Iris pigment epithelial cell (primary cell): Measurements from ENCODE around the gene TEN1.

Experiments used
- DNase-seq: peaks from one replicate; pipeline ENCODE4 v3.0.0-alpha.2; 2011; ENCODE audit warnings: low read depth

TEN1 gene

DNA sequence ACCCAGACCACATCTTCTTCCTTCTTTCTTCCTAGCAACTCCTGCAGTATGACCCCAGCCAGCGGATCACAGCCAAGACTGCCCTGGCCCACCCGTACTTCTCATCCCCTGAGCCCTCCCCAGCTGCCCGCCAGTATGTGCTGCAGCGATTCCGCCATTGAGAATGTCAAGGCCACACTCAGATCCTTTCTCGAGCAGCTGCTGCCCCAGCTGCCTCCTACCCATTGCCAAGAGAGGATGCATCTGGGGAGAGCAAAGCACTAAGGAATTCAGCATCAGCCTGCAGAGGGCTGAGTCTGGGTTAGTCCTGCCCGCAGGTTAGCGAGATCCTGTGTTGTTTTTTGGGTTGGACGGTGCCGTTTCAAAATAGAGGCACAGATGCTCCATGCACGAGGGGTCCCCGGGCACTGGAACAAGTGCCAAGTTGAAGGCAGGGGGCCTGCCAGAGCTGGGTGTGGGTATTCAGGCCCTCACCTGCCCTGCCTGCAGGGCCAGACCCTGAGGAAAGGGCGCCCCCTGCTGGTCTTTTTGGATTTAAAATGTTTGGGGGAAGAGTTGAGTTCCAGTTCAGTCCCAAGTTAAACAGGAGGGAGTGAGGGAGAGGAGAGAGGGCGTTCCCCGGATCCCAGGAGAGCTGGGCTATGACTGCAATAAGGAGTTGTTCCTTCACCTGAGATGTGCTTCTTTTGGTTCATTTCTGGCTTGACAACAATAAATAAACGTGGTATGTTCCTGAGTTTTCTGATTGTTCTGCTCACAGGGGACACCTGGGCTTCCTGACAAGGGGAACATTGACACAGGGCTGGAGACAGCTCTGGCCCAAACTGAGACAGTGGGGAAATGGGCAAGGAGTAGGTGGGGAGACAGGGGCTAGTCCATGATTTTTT, 26.5 kb downstream of the TEN1 start:
- peak; percentile 49 for DNase-seq

DNA sequence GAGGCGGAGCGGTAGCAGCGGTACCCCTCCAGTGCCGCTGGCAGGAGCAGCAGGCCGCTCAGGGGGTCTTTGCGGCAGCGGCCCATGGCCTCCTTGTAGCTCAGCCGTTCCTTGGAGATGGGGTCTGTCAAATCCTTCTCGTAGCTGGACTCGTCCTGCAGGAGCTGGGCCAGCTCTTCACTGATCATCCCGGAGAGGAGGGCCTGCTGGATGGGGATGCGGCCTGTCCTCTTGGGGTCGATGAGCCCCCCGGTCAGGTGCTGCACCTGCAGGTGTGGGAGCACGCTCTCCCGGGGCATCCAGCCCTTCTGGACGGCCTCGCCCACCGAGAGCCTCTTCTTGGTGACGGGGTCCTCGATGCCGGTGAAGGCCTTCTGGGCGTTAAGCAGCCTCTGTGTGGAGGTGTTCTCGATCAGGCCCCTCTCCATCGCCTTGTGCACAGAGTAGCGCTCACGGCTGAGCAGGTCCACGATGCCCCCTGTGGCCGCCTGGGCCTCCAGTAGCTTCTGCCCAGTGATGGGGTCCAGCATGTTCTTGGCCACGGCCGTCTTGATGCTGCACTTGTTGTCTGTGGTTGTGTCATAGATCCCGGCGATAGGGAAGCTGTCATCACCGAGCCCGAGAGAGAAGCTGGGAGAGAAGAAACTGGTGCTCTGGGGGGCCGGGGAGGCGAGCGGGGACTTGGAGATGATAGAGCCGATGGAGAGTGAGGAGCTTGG, 28.2 kb downstream of the TEN1 start:
- DNase-seq = no peak

DNA sequence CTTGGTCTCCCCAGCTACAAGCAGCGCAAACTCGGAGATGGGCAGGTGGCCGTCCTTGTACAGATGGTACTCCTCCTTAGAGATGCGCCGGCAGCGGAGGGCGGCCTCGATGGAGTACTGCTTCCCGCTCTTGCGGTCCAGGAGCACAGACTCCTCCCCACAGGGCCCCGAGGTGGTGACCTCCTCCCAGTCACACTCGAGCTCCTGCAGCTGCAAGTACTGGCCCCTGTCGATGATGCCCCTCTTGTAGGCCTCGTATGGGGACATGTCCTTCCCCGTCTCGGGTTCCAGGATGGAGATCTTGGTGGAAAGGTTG, 28.8 kb downstream of the TEN1 start:
- no peak for DNase-seq

DNA sequence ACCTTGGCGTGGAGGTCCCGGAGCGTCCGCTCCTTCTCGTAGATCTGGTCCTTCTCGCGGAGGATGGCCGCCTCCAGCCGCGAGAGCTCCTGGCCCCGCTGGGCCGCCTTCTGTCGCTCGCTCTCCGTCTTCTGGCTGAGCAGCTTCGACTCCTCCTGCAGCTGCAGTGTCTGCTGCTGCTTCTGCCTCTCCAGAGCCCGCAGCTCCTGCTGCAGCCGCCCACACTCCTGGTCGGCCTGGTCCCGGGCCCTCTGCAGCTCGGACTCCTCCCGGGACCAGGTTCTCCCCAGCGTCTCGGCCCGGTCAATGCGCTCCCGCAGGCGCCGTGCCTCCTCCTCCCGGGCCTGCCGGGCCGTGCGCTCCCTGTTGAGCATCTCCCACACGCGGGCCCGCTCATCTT, 29.2 kb downstream of the TEN1 start:
- DNase-seq = no peak

DNA sequence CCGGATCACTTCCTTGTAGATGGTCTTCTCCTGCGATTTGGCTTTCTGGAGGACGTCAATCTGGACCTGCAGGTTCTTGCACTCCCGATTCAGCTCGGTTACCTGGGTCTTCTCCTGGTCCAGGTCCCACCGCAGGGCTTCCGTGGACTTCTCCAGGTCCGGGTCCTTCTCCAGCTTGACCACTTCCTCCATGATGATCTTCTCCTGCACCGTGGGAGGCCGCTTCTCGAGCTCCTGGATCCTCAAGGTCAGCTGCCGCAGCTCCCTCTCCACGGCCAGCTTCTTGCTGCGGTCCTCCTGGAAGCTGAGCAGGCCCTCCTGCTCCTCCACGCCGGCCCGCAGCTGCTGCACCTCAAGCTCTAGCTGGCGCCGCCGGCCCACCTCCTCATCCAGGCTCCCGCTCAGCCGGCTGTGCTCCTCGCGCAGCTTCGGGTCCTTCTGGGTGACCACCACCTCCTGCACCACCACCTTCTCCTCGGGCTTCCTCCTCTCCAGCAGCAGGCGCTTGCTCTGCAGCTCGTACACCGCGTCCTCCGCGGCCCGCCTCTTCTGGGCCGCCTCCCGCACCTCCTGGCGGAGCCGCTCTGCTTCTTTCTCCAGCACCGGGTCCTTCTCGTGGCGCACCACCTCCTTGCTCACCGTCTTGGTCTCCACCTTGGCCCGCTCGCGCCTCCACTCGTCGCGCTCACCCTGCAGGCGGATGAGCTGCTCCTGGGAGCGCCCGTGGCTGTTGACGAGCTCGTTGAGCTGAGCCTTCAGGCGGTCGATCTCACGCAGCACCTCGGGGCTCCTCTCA, 29.8 kb downstream of the TEN1 start:
- DNase-seq = no peak

DNA sequence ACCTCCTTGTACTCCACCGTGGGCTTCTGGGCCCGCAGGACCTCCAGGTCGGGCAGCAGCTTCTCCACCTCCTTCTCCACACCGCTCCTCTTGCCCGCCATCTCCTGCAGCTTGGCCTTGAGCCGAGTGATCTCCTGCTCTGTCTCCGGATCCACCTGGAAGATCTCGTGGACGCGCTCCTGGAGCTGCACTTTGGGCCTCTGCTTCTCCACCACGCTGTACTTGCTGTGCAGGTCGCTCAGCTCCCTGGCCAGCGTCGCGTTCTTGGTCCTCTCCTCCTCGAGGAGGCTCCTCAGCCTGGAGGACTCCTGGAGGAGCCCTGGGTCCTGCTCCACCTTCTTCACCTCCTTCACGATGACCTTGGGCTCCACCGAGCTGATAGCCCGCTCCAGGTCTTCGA, 30.4 kb downstream of the TEN1 start:
- no peak for DNase-seq

DNA sequence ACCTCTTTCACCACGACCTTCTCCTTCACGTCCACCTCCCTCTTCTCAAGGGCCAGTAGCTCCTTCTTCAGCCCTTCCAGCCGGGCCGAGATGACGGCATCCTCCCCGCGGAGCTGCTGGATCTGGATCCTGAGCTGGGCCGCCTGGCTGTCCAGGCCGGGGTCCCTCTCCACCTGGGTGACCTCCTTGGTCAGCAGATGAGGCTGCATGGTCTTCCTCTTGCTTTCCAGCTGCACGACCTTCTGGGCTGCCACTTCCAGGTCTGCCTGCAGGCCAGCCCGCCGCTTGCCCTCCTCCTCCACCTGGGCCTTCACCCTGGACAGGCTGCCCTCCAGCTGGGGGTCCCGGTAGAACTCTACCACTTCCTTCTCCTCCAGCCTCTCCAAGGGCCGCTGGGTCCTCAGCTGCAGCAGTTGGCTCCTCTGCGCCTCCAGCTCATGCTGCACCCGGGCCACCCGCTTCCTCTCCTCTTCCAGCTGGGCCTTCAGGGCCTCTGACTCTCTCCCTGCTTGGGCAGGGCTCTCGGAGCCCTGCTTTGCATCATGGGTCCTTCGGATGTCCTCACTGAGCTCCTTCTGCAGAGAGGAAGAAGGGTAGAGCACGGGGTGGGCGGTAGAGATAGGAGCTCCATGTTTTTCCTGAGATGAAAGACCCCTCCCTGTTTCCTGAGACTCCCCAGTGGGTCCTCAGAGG, 31.1 kb downstream of the TEN1 start:
- DNase-seq = no peak

DNA sequence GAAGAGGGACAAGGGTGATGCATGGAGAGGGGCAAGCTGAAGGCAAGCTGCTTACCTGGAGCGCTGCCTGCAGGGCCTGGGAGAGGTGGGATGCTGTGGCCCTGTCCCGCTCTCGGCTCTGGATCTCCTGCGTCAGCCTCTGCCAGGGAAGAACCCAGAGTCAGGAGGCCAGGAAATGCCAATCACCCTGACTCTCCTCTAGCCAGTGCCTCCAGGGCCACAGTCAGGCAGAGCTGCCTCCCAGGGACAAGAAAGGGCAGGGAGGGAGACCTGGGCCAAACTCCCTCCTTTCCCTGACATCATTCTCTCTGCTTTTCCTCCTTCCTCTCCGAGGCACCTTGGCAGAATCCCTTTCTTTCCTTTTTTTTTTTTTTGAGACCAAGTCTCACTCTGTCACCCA, 32.9 kb downstream of the TEN1 start:
- no peak for DNase-seq

DNA sequence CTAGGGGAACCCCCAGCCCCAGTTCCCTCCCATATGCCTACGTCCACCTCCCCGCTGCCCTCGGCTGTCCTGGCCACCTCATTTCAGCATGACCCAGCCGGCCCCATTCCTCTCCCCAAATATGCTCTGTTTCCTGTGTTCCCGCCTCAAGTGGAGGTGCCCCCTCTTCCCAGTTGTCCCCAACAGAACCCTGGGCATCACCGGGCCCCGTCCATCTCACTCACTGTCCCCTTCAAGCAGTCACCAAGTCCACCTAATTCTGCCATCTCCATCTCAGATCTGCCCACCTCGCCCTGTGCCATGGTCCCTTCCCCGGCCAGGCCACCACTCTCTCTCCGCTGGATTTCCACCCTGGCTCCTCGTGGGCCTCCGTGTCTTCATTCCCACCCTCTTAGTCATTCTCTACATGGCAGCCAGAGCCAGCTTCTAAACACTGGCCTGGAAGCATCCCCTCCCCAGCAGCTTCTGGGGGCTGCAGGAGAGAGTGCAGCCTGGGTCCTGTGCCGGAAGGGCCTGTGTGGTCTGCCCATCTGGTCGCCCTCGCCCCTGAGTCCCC, 34.4 kb downstream of the TEN1 start:
- DNase-seq = no peak

DNA sequence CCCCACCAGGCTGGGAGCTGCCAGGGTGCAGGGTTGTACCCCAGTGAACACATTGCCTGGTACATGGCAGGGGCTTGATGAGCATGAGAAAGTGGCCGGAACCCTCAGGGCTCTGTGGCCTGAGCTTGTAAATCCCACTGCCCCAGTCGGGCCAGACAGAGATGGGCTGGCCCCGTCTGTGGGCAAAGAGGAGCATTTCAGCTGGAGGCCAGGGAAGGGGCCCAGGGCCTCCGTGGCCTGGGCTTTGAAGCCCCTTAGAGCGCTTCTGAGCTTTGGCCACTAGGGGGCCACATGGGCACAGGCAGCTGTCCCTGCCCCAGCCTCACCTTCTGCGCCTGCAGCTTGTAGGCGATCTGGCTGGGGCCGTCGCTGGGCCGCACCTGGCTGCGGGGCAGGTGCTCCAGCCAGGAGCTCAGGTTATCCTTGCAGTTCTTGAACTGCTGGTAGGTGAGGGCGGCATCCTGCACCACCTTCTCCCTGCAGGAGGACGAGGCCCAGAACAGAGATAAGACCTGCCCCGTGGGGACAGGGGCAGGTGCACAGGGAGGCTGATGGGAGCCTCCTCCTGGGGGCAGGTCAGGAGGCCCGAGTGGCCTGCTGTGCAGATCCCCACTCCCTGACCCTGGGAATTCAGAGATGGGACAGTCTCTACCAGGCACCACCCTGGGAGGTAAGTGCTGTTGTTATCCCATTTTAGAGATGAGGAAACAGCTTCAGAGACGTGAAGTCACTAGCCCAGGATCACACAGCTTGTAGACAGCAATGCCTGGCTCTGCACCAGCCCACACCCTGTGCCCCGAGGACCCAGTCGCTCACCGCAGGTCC, 35.3 kb downstream of the TEN1 start:
- peak; percentile 60 for DNase-seq

DNA sequence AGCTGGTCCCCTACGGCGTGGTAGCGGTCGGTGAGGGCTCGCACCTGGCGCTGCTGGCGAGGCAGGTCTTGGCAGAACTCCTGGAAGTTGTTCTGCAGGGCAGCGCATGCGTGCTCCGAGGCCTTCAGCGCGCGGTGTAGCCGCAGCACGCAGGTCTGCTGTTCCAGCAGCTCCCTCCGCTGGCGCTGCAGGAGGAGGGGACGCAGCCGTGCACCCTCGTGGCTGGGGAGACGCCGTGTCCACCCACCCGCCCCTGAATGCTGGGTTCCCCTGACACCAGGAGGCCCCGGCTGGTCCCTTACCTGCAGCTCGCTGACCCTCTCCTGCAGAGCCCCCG, 35.9 kb downstream of the TEN1 start:
- DNase-seq = no peak

DNA sequence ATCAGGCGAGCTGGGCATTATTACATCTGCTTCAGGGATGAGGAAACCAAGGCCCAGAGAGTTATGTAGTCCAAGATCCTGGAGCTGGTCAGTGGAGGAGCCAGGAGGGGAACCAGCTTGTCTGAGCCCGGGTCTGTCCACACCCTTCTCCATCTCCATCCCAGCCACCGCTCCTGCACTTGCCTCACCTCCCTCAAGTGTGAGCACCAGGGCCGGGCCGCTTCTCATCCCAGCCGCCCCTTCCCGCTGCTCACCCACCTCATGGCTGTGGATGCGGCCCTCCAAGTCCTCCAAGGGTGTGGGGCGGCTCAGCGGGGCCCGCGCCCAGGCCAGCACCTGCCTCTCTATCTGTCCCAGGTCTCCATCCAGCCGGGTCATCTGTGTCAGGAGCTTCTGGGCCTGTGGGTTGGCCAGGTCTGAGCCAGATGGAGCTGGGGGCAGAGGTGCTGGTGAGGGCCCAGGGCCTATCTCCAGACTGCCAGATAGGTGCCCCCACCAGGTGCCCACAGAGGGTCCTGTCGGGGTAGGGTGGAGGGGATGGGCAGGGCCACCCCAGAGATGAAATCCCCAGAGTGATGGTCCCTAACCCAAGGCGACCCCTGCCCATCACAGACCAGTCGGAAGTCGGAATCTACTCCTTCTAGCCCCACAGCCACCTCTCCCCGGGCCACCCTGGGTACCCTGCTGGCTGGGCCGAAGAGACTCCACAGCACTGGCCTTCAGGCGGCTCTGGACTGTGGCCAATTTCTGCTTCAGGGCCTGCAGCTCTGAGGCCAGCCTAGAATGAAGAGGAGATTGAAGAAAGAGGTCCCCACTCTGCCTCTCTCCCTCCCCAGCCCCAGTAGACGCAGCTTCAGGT, 38.7 kb downstream of the TEN1 start:
- no peak for DNase-seq

DNA sequence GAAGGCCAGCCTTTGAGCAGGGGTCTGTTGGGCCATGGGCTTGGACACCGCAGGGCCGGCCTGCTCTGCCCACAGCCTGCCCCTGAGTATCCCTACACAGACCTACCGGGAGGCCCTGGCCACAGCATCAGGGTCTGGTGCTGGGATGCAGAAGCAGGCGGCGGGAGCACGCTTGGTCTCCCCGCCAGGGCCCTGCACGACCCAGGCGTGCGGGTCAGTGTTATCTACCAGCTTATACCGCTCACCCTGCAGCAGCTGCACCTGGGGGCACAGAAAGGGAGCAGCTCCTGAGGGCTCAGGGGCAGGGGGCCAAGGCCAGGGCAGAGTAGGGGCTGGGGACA, 39.3 kb downstream of the TEN1 start:
- DNase-seq = no peak

DNA sequence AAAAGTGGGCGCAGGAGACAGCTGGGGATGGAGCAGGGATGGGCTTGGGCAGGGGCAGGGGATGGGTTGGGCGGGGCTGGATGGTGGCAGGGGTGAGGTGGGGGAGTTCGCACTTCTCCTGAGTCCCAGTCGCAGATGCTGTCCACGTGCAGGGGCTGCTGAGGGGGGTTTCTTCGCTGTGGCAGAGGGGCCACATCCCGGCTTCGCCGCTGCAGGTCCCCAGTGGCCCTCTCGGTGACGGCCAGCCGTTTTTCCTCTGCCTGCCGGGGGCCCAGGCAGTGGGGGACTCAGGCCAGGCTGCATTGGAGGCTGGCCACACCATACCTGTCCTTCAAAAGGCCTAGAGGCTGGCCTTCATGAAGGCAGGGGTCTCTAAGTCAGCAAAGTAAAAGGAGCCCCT, 39.8 kb downstream of the TEN1 start:
- no peak for DNase-seq

DNA sequence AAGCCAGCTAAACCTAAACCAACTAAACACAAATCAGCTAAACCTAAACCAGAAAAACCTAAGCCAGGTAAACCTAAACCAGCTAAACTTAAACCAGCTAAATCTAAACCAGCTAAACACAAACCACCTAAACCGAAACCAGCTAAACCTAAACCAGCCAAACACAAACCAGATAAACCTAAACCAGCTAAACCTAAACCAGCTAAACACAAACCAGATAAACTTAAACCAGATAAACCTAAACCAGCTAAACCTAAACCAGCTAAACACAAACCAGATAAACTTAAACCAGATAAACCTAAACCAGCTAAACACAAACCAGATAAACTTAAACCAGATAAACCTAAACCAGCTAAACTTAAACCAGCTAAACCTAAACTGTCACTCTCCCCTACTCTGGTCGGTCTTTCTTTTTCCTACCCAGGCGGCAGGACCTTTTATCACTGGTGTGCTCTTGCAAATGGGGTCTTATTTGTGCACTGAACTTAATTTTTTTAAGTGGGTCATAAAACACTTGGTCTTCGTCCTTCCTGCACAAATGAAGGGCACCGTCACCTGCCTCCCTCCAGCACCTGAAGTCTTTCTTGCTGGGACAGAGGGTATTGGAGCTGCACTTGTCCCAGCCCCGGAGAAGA, 40.9 kb downstream of the TEN1 start:
- DNase-seq = no peak

DNA sequence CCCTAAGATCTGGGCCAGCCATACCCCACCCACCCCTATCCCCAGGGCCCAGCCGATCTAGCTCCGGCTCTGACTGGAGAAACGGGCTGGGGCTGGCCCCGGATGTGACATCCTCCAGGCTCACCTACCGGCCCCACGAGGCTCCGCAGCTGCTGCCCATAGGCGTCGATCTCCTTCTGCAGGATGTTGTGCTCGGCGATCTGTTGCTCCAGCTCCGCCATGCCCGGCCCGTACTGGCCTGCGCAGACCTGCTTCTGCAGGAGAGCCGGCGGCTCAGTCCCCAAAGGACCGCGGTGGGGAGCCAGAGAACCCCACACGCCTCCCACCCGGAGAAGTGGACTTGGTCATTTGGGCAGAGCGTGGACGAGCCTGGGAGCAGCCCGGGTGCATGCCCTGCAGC, 43.2 kb downstream of the TEN1 start:
- DNase-seq = no peak

DNA sequence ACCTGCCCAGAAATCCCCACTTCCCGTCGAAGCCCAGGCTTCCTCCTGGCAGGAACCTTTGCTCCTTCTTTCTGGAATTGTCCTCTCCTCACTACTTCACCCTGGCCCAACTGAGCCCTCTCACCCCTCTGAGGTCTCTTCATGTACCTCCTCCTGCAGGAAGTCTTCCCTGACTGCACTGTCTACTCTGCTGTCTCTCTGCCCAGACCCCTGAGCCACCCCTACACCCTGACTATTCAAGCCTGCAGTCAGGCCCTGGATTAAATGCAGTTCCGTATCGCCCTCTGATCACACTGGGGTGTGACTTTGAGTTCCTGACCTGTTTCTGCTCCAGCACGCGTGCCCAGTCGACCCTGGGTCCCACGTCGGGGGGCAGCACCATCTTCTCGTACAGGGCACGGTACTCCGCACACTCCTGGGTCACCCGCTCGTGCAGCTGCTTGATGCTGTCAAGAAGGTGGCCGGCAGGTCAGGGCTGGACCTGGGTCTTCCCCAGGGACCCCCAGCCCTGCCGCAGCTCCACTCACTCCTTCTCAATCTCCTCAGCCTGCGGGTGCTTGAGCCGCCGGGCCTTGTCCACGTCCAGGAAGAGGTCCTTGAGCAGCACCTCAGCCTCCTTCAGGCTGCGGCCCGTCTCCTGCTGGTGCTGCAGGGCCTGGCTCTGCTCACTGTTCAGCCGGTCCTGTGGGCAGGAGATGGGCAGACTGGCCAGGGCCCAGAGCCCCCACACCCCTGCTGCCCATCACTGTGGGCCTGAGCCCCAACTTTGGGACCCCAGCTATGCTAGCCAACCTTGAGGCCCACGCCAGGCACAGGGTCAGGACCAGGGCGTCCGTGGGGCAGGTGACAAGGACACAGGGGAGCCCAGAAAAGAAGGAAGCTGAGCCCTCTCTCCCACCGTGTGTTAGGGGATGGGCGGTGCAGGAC, 44.2 kb downstream of the TEN1 start:
- DNase-seq = no peak

DNA sequence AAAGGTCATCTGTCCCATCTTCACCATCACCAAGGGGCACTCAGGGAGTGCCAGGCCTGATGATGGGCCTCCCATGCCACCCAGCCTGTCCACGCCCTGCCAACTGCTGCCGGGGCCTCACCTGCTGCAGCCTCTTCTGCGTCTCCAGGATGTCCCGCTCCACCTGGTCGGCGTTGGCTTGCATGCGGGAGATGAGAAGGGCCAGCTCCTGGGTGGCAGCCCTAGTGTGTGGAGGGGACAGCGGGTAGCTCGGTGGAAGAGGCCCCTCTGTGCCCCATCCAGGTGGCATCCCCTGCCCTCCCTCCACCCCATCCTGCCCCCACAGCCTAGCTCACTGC, 44.8 kb downstream of the TEN1 start:
- DNase-seq = no peak

DNA sequence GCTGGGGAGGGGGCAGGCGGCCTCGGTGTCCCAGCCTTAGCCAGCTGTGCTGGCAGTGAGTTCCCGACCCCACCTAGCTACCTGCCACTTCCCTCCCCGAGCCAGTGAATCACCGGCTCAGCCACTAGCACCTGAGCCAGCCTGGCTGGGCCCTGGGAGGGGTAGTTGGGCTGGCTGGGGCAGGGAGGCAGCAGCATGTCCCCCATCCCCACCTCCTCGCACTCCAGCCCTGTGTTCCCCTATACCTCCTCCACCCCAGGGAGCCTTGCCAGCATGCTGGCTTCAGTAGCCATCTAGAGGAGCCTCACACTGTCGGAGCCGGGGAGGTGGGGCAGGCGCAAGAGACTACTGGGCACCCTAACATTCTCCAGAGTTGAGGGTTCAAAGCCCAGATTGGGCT, 45.3 kb downstream of the TEN1 start:
- no peak for DNase-seq
